RWPE2 (cell line): ENCODE data around the gene MGAT2.
A peak's percentile ranks its signal among the peaks of the same experiment; 100 is the strongest.

Source experiments
- ATAC-seq: fragments of 200-7000 bp; cut with Tn5 transposase; 3 replicates; pipeline ENCODE4 v1.9.1; 2021; ENCODE audit warnings: low read depth
- DNase-seq: peaks from one replicate; pipeline ENCODE4 v3.0.0-alpha.2; 2020; ENCODE audit warnings: low spot score
- H3K27ac ChIP-seq: fragments of 450-650 bp; 2 replicates; pipeline ENCODE4 v1.5.1; 2017; ENCODE audit warnings: mild to moderate bottlenecking; ENCODE audit not compliant: poor library complexity, severe bottlenecking
- H3K27me3 ChIP-seq: fragments of 250-450 bp; sonication (Bioruptor Pico); 2 replicates; pipeline ENCODE4 v1.5.1; 2021; ENCODE audit warnings: mild to moderate bottlenecking, moderate library complexity; ENCODE audit not compliant: insufficient read depth, poor library complexity, severe bottlenecking
- H3K36me3 ChIP-seq: fragments of 250-450 bp; sonication (Bioruptor Pico); 2 replicates; pipeline ENCODE4 v1.5.1; 2020; ENCODE audit warnings: low read depth, mild to moderate bottlenecking, moderate library complexity
- H3K4me1 ChIP-seq: fragments of 250-450 bp; sonication (Bioruptor Pico); 2 replicates; pipeline ENCODE4 v1.5.1; 2021; ENCODE audit warnings: mild to moderate bottlenecking, moderate library complexity; ENCODE audit not compliant: insufficient read depth, poor library complexity, severe bottlenecking
- H3K4me3 ChIP-seq: fragments of 250-450 bp; sonication (Bioruptor Pico); 2 replicates; pipeline ENCODE4 v1.5.1; 2021; ENCODE audit warnings: mild to moderate bottlenecking, moderate library complexity; ENCODE audit not compliant: severe bottlenecking
- H3K9me3 ChIP-seq: fragments of 250-450 bp; sonication (Bioruptor Pico); 2 replicates; pipeline ENCODE4 v1.5.1; 2021; ENCODE audit warnings: mild to moderate bottlenecking, moderate library complexity; ENCODE audit not compliant: severe bottlenecking
- CTCF ChIP-seq: fragments of 450-650 bp; IDR thresholded peaks from one replicate; pipeline ENCODE4 v1.5.1; 2017; ENCODE audit warnings: mild to moderate bottlenecking, moderate library complexity; ENCODE audit not compliant: poor library complexity, severe bottlenecking

The MGAT2 gene

DNA sequence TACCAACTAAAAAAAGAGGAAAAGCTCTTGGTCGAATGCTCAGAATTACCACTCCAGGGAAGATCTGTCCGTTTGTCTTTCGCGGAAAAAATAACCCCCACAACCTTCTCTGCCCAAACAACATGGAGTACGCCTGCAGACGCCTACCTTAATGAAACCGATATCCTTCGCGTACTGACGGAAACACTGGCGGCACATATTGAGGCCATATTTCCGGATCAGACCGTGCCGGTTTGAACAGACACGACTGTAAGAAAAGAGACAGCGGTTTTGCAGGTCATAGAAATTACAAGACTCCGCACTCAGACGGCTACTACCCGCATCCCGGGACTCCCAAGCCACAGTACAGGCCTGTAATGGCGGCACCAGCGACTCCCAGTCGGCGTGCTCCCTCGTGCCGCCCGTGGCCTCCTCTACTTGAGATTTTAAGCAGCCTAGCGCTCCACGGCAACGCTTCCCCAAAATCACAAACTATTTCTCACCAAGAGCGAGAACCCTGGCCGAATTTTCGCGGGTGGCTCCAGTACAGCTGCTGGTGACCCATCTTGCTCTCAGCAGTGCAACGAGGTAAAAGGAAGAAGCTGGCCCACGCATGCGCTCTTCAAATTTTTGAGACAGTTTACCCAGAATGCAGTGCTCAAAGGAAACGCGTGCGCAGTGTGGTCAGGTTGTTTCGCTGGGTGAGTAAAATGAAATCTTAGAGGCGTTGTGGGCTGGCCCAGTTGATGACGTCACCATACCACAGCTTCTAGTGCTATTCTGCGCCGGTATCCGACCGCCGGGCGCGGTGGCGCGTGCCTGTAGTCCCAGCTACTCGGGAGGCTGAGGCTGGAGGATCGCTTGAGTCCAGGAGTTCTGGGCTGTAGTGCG is 34.6 kb upstream of the MGAT2 start, which contains the start of gene RPS29:
TSS of gene RPS29 (minus strand) at position 578 of the 870 bp plus-strand sequence. CDS start at position 544, 34 bp downstream.
- no peak for TF ChIP-seq CTCF
- peaks cover 25% of the 10 kb centered on the region for H3K4me1 ChIP-seq
- peak within 1 kb of the TSS; percentile 71 for H3K27ac ChIP-seq
- DNase-seq: peak; percentile 98
- H3K27me3 ChIP-seq: no peaks in the 10 kb centered on the region
- H3K36me3 ChIP-seq: peaks cover 49% of the 10 kb centered on the region
- peak; percentile 81 for ATAC-seq
- peak within 1 kb of the TSS; percentile 83 for H3K4me3 ChIP-seq
- no peaks in the 10 kb centered on the region for H3K9me3 ChIP-seq

- Histone ChIP-seq H3K27ac (peak overlapping the region; percentile 71), H3K36me3 (peaks cover 42% of the 10 kb centered on the region), H3K9me3 (no peaks in the 10 kb centered on the region), H3K4me3 (peak overlapping the region; percentile 83), H3K4me1 (peaks cover 25% of the 10 kb centered on the region), H3K27me3 (no peaks in the 10 kb centered on the region)
- peak; percentile 99 for TF ChIP-seq CTCF
- ATAC-seq (peak; percentile 17), DNase-seq (no peak)
Observed at GRCh38 chr14:49586673-49587460, 33.7 kb upstream of the MGAT2 start.

- Histone ChIP-seq H3K4me3 (no peak overlapping the region), H3K9me3 (no peaks in the 10 kb centered on the region), H3K27me3 (no peaks in the 10 kb centered on the region), H3K36me3 (peaks cover 17% of the 10 kb centered on the region), H3K4me1 (peaks cover 5% of the 10 kb centered on the region), H3K27ac (no peak overlapping the region)
- no peak for TF ChIP-seq CTCF
- DNase-seq: no peak
- no peak for ATAC-seq
Observed at GRCh38 chr14:49589387-49589786, 31.2 kb upstream of the MGAT2 start.

GRCh38 chr14:49593016-49593415 is 27.6 kb upstream of the MGAT2 start:
- Histone ChIP-seq H3K27ac (no peak overlapping the region), H3K27me3 (no peaks in the 10 kb centered on the region), H3K4me3 (no peak overlapping the region), H3K36me3 (no peaks in the 10 kb centered on the region), H3K4me1 (peaks cover 14% of the 10 kb centered on the region), H3K9me3 (no peaks in the 10 kb centered on the region)
- peak; percentile 8 for TF ChIP-seq CTCF
- DNase-seq: no peak
- peak; percentile 69 for ATAC-seq
